Heart left ventricle (tissue), 16 donors: Measurements from ENCODE around the gene SCN4B. TPM values are rescaled to one million over a fixed set of nuclear protein-coding genes. Genes with fewer than 3 reads are reported as not detected.

Experiments used
- ATAC-seq, 4 donors: fragments of 200-7000 bp; cut with Tn5 transposase; one replicate each; pipeline ENCODE4 v1.9.1; 2020 to 2022; ENCODE audit warnings: moderate library complexity in 4 of 4, mild to moderate bottlenecking in 3 of 4, moderate number of reproducible peaks in 1 of 4
- DNase-seq, 5 donors: peaks; one replicate each; pipeline ENCODE4 v3.0.0-alpha.2; 2020
- H3K27ac ChIP-seq, 12 donors: fragments of 200-600 bp; sonication (generic) in 4 of 12; one replicate each; pipeline versions ENCODE4 v1.5.0 to v1.8.0; 2016 to 2022; ENCODE audit warnings: mild to moderate bottlenecking in 2 of 12
- H3K27me3 ChIP-seq, 9 donors: fragments of 200-600 bp; sonication (generic) in 2 of 9; one replicate each; pipeline versions ENCODE4 v1.5.1 to v1.8.0; 2016 to 2022; ENCODE audit warnings: mild to moderate bottlenecking in 3 of 9
- H3K36me3 ChIP-seq, 9 donors: fragments of 200-600 bp; sonication (generic) in 2 of 9; one replicate each; pipeline versions ENCODE4 v1.5.0 to v1.8.0; 2018 to 2022; ENCODE audit warnings: mild to moderate bottlenecking in 2 of 9
- H3K4me1 ChIP-seq, 12 donors: fragments of 200-600 bp; sonication (generic) in 4 of 12; one replicate each; pipeline versions ENCODE4 v1.5.0 to v1.8.0; 2016 to 2022; ENCODE audit warnings: mild to moderate bottlenecking in 3 of 12
- H3K4me3 ChIP-seq, 12 donors: fragments of 200-600 bp; sonication (generic) in 4 of 12; one replicate each; pipeline versions ENCODE4 v1.5.0 to v1.8.0; 2017 to 2022; ENCODE audit warnings: mild to moderate bottlenecking in 9 of 12, moderate library complexity in 4 of 12
- H3K9me3 ChIP-seq, 12 donors: fragments of 200-600 bp; sonication (generic) in 4 of 12; one replicate each; pipeline versions ENCODE4 v1.5.0 to v1.8.0; 2016 to 2022; ENCODE audit warnings: mild to moderate bottlenecking in 1 of 12
- POLR2A ChIP-seq, 2 donors: fragments of 450-650 bp; IDR thresholded peaks; one replicate each; pipeline ENCODE4 v1.6.1; 2017; ENCODE audit warnings: antibody characterized with exemption in 2 of 2, mild to moderate bottlenecking in 2 of 2, moderate library complexity in 2 of 2
- WGBS, 4 donors: extraction: QIAGEN DNeasy Blood & Tissue Kit in 2 of 4; methylation state at CpG; one replicate each; pipeline versions ENCODE4 v1.1.5 to v1.1.7; 2013 to 2018; 5-methylcytosine and 5-hydroxymethylcytosine counted together
- intact Hi-C, 10 donors: fragments of 100-400 bp; cut with DNase I; formaldehyde crosslinking; loops; one replicate each; pipeline versions ENCODE4 v1.11.1 to v1.14.2; 2022
- polyA plus RNA-seq, 2 donors: library from polyadenylated mRNA; stranded (reverse); fragments of 200-250 nt; gene quantifications; one replicate each; pipeline ENCODE4 v1.2.3, GENCODE V29; 2013
- total RNA-seq, 9 donors: library from RNA; depleted of rRNA in 2 of 9; stranded (reverse); fragments of >200 nt in 2 of 9; fragmentation: NEBNext Ultra II Directional in 3 of 9; extraction: Animal tissue kit (Norgen Biotek cat#: 25700) in 3 of 9; gene quantifications; one replicate each; pipeline versions ENCODE4 v1.1.0 to v1.2.4, GENCODE V29; 2016 to 2023
- TF ChIP-seq, protein P1 (sequence below), 12 donors: fragments of 200-600 bp; sonication (generic) in 4 of 12; IDR thresholded peaks; one replicate each; pipeline versions ENCODE4 v1.5.0 to v1.8.0; 2018 to 2022; ENCODE audit warnings: antibody characterized with exemption in 12 of 12, mild to moderate bottlenecking in 5 of 12
- donor health status: ischemic (EF 13 %, LVEDD 7.1; RV severe dilation, severe dysfunction).
- donor health status: healthy with polysubstance abuse.
- donor health status: DM: no; HTN: yes; CAD: no.
- donor health status: DM: no; HTN: no; CAD: no.
- donor health status: ischemic (EF 25% LVEDD 6.9; RV normal size, moderate dysfunction).
- donor health status: ischemic (EF 25% LVEDD 5.7; RV mildly dilated, moderate dysfunction).
- donor health status: healthy.
- donor health status: DM: yes; HTN: yes; CAD: no.
- donor health status: ischemic (EF 35%, LVEDD 5.7; RV mildly dilated, moderate dysfunction).
- donor health status: nonischemic (EF 11% LVEDD 7.7; RV severe dilation, severe dysfunction).
- donor health status: DM: yes; HTN: yes; CAD: no.
- donor health status: PGD.
- donor health status: ischemic (EF 29% LVEDD 5.4; RV normal size, mild dysfunction).
- donor health status: nonischemic (EF 23%, LVEDD 6.1; RV moderate dilation, normal function).

SCN4B gene
- total and polyA plus RNA-seq, 11 donors, result 2.1 to 16.9 (median 11.9) TPM

GRCh38 chr11:118136801-118137200, 15.8 kb downstream of the SCN4B start:
- Histone ChIP-seq H3K27ac (no peak overlapping the region), H3K27me3 (peaks cover 0 to 3% (median 0%) of the 10 kb centered on the region in 9 donors), H3K4me1 (peaks cover 0 to under 1% (median 0%) of the 10 kb centered on the region in 12 donors), H3K4me3 (no peak overlapping the region), H3K9me3 (no peaks in the 10 kb centered on the region), H3K36me3 (peaks cover 0 to 3% (median 0%) of the 10 kb centered on the region in 9 donors)
- ATAC-seq (no peak), DNase-seq (no peak)
- intact Hi-C loops, result no loop called here
- 75 to 87% (median 79%) methylated on average over 6 to 10 of the region's 10 CpGs for WGBS, 4 donors
- no peak for TF ChIP-seq POLR2A (IDR thresholded peaks at IDR 0.05)
- TF ChIP-seq, protein P1, sequence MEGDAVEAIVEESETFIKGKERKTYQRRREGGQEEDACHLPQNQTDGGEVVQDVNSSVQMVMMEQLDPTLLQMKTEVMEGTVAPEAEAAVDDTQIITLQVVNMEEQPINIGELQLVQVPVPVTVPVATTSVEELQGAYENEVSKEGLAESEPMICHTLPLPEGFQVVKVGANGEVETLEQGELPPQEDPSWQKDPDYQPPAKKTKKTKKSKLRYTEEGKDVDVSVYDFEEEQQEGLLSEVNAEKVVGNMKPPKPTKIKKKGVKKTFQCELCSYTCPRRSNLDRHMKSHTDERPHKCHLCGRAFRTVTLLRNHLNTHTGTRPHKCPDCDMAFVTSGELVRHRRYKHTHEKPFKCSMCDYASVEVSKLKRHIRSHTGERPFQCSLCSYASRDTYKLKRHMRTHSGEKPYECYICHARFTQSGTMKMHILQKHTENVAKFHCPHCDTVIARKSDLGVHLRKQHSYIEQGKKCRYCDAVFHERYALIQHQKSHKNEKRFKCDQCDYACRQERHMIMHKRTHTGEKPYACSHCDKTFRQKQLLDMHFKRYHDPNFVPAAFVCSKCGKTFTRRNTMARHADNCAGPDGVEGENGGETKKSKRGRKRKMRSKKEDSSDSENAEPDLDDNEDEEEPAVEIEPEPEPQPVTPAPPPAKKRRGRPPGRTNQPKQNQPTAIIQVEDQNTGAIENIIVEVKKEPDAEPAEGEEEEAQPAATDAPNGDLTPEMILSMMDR (IDR thresholded peaks at IDR 0.05), result no peak

GRCh38 chr11:118136341-118136740, 16.3 kb downstream of the SCN4B start:
- DNase-seq, result no peak
- TF ChIP-seq, protein P1 (IDR thresholded peaks at IDR 0.05), result no peak
- no peak for TF ChIP-seq POLR2A (IDR thresholded peaks at IDR 0.05)
- no peak for ATAC-seq
- Histone ChIP-seq H3K27me3 (peaks cover 0 to 3% (median 0%) of the 10 kb centered on the region in 9 donors), H3K36me3 (peaks cover 0 to 3% (median 0%) of the 10 kb centered on the region in 9 donors), H3K27ac (no peak overlapping the region), H3K9me3 (no peaks in the 10 kb centered on the region), H3K4me3 (no peak overlapping the region), H3K4me1 (no peaks in the 10 kb centered on the region)
- 74 to 96% (median 90%) methylated on average over 2 of the region's 2 CpGs for WGBS, 4 donors
- intact Hi-C loops, result no loop called here

GRCh38 chr11:118135796-118136165, 16.8 kb downstream of the SCN4B start:
- Histone ChIP-seq H3K4me3 (no peak overlapping the region), H3K4me1 (peaks cover 0 to 1% (median 0%) of the 10 kb centered on the region in 12 donors), H3K9me3 (no peaks in the 10 kb centered on the region), H3K27ac (no peak overlapping the region), H3K27me3 (peaks cover 0 to 3% (median 0%) of the 10 kb centered on the region in 9 donors), H3K36me3 (peaks cover 0 to 3% (median 0%) of the 10 kb centered on the region in 9 donors)
- DNase-seq (no peak), ATAC-seq (no peak)
- 84 to 95% (median 89%) methylated on average over 4 to 5 of the region's 5 CpGs for WGBS, 4 donors
- TF ChIP-seq, protein P1 (IDR thresholded peaks at IDR 0.05), result no peak
- TF ChIP-seq POLR2A (IDR thresholded peaks at IDR 0.05), result no peak
- intact Hi-C loops, result loop anchor here in 1 of 10 donors (2.0 kb wide), 1 partner anchor 61 kb away; no protein-coding TSS in a partner anchor

GRCh38 chr11:118135051-118135795, 17.4 kb downstream of the SCN4B start:
- Histone ChIP-seq H3K36me3 (peaks cover 0 to 3% (median 0%) of the 10 kb centered on the region in 9 donors), H3K27ac (no peak overlapping the region), H3K27me3 (no peaks in the 10 kb centered on the region), H3K9me3 (no peaks in the 10 kb centered on the region), H3K4me3 (no peak overlapping the region), H3K4me1 (peaks cover 0 to 7% (median 0%) of the 10 kb centered on the region in 12 donors)
- TF ChIP-seq POLR2A (IDR thresholded peaks at IDR 0.05), result no peak
- TF ChIP-seq, protein P1 (IDR thresholded peaks at IDR 0.05), result no peak
- DNase-seq (no peak), ATAC-seq (no peak)
- intact Hi-C loops, result loop anchor here in 1 of 10 donors (2.0 kb wide), 1 partner anchor 60 kb away; no protein-coding TSS in a partner anchor
- 82 to 95% (median 88%) methylated on average over 5 to 7 of the region's 7 CpGs for WGBS, 4 donors
